HL-60 (cell line): ENCODE data around the gene RALGAPB.

Experiments
- CTCF ChIP-seq: IDR thresholded peaks from one replicate; pipeline ENCODE4 v1.5.1; 2011; ENCODE audit warnings: low read length, control low read depth, inconsistent platforms; ENCODE audit not compliant: insufficient read depth
- GABPA ChIP-seq: IDR thresholded peaks from 2 replicates; pipeline ENCODE4 v1.6.1; 2012; ENCODE audit warnings: low read depth
- POLR2AphosphoS5 ChIP-seq: IDR thresholded peaks from 2 replicates; pipeline ENCODE4 v1.6.1; 2012; ENCODE audit warnings: low read depth
- SPI1 ChIP-seq: IDR thresholded peaks from 2 replicates; pipeline ENCODE4 v1.6.1; 2012; ENCODE audit warnings: low read depth, mild to moderate bottlenecking, borderline replicate concordance

GRCh38 chr20:38625896-38626295 lies 153.3 kb downstream of the RALGAPB start:
- TF ChIP-seq CTCF (no peak), POLR2AphosphoS5 (no peak), SPI1 (no peak), GABPA (no peak)
